Measurements from ENCODE around the gene CNPY2.
"Not testable (repeated sequence)": the region's sequence is repeated elsewhere in the genome, so short reads cannot be mapped to it uniquely, and the experiment has no call there.

The CNPY2 gene

DNA sequence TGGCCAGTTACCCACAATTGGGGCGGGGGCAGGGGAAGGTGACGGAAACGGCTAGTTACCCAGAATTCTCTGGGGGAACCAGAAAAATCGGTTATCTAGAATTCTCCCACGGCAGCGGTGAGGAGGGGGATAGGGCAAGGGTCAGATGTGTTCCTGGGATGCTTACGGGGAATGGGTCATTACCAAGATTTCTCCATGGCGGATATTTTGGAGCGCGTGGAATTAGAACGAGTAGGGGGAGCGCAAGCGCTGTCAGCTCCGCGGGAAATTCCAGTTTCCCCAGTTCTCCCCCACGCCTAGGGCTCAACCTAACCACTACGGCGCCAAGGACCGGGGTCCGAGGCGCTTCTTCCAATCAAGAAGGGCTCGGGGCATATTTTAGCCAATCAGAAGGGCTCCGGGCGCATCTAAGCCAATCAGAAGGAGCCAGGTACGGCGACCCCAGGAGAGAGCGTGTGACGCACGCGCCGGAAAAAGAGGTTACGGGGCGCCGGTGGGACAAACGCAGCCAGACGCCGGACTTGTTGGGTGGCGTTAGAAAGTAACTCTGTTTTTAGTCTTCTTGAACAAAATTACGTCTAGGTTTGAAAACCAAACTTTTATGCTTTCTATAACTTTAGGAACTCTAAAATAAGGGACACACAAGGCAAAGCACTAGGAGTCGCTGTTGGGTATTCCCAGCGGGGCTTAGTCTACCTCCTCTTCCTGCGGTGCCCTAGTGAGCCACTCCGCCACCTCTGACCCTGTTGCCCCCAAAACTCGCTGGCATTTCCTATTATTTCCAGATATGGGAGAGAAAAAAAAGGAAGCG is 18.1 kb upstream of the CNPY2 start, which contains the start of gene PAN2:
Gene PAN2 (minus strand): TSS at position 322 of the 811 bp plus-strand sequence. CDS start 906 bp downstream, outside the sequence.
- peak; percentile 88 to 91 for DNase-seq

DNA sequence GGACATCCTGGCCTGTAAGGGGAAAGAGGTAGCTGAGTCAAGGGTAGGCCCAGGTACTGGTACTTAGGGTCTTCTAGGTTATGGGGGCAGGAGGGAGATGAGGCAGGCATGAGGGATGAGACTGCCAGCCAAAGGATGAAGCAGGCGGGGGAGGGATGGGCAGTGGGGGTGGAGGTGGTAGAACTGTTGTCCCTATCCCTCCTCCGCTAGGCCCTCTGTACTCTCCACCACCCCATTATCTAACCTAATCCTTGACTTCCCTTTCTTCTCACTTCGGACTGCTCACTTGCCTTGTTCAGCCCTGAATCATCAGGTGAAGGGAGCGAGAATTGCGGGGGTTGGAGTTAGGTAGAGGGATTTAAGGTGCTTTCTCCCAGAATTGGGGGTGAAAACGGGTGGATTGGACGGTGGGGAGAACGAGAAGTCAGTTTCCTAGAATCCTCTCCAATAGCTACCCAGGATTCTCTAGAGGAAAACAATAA is 17.4 kb upstream of the CNPY2 start:
- no peak for DNase-seq

GRCh38 chr12:56332512-56333196 is 16.9 kb upstream of the CNPY2 start:
- no peak for DNase-seq

DNA sequence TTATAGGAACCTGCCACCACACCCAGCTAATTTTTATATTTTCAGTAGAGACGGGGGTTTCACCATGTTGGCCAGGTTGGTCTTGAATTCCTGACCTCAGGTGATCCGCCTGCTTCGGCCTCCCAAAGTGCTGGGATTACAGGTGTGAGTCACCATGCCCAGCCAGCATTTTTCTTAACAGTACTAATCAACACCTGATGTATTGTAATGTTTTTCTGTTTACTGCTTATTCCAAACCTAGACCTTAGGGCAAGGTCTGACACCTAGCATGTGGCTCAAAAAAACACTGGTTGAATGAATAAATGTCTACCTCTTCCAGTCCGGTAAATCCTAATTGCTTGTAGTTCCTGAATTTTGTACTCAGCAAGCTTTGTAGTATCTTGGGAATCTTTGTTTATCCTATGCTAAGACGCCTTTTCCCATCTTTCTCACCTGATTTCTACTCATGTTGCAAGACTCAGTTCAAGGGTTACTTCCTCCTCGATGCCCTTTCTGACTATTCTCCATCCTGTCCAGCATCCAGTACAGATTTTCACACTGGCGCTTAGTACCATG is 15.2 kb upstream of the CNPY2 start:
- no peak for DNase-seq

GRCh38 chr12:56326533-56326932 is 10.7 kb upstream of the CNPY2 start:
- no peak for DNase-seq

GRCh38 chr12:56326126-56326525 is 10.3 kb upstream of the CNPY2 start:
- DNase-seq, result no peak

- DNase-seq, result no peak
These were observed 8.4 kb upstream of the CNPY2 start for GRCh38 chr12:56324206-56324605.

DNA sequence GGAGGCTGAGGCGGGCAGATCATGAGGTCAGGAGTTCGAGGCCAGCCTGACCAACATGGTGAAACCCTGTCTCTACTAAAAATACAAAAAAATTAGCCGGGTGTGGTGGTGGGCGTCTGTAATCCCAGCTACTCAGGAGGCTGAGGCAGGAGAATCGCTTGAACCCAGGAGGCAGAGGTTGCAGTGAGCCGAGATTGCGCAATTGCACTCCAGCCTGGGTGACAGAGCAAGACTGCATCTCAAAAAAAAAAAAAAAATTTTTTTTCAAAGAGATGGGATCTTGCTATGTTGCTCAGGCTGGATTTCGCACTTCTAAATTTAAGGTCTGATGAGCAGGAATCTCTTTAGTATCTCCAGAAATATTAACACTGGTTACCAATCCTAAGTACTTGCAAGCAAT is 5.8 kb upstream of the CNPY2 start:
- DNase-seq, result not testable (repeated sequence)

DNA sequence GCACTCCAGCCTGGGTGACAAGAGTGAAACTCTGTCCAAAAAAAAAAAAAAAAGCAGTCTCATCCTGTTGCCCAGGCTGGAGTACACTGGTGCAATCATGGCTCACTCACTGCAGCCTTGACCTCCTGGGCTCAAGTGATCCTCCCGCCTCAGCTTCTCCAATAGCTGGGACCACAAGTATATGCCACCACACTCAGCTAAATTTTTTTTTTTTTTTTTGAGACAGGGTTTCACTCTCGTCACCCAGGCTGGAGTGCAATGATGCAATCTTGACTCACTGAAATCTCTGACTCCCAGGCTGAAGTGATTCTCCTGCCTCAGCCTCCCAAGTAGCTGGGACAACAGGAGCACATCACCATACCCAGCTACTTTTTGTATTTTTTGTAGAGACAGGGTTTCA is 5.2 kb upstream of the CNPY2 start:
- no peak for DNase-seq

GRCh38 chr12:56317675-56318074 is 1.9 kb upstream of the CNPY2 start:
- no peak for DNase-seq

DNA sequence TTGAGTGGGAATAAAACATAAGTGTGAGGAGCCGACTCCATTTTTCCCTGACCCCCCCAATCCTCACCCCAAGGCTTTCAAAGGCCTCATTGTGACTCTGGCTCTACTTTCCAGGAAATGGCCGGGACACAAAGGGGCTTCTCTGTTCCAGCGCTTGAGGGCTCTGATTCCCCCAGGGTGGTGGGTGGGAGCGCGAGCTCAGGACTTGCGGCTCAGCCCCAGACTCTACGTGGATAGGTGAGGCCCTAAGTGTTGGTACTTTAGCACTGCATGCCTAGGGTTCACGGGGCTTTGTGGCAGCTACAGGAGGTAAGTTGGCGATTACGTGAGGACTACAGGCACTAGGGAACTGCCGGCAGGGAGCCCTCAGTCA is 553 bp downstream of the CNPY2 start:
- no peak for DNase-seq

DNA sequence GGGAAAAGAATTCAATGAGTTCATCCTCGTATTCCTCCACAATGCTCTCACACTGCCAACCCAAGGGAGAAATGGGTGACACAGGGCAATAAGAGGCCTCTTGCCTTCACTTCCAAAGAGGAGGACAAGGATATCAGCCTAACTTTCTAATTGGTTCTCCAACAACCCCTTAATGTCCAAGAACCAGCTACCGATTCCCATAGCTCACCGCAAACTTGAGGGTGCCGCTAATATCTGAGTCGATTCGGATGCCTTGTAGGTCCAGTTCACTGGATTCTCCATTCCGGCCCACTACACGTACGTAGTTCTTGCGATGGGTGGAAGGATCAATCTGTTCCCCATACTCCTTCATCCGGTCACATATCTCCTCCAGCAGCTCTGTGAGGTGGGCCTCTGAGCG is 4.8 kb downstream of the CNPY2 start:
- no peak for DNase-seq

DNA sequence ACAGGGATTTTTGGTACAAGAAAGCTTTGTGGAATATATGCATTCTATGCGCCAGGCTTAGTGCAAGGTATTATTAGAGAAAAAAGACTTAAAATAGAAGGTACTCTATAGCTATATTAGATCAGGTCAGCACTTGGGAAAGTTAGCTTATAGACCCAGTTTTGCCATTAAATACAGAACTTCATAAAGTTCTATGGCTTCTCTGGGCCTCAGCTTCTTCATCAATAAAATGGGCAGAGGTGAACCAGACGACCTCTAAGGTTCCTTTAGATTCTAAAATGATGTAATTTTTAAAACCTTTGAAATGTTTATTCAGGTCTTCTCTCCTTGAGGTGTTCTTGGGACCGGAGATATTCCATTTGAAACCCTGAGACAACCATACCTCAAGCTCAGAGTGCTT is 7.1 kb downstream of the CNPY2 start:
- DNase-seq, result no peak

- no peak for DNase-seq
These were observed 8.4 kb downstream of the CNPY2 start for GRCh38 chr12:56307221-56307965.

DNA sequence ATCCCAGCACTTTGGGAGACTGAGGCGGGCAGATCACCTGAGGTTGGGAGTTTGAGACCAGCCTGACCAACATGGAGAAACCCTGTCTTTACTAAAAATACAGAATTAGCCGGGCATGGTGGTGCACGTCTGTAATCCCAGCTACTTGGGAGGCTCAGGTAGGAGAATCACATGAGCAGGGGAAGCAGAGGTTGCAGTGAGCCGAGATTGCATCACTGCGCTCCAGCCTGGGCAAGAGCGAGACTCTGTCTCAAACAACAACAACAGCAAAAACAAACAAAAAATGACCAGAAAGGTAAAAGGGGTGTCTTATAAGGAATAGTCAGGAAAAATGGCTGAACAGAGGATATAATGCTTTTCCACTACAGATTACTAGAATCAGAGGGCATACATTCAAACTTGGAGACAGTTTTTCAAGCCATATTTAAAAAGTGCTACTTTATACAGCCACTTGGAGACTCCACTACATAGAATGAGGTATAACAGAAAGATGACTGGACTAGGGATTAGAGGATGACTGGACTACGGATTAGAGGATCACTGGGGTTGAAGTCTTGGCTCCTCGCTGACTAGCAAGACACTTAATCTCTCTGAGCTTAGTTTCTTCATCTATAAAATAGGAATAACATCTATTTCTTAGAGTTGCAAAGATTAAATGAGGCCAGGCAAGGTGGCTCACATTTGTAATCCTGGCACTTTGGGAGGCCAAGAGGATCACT is 10.8 kb downstream of the CNPY2 start:
- DNase-seq, result no peak

GRCh38 chr12:56304276-56304675 is 11.5 kb downstream of the CNPY2 start:
- no peak for DNase-seq

DNA sequence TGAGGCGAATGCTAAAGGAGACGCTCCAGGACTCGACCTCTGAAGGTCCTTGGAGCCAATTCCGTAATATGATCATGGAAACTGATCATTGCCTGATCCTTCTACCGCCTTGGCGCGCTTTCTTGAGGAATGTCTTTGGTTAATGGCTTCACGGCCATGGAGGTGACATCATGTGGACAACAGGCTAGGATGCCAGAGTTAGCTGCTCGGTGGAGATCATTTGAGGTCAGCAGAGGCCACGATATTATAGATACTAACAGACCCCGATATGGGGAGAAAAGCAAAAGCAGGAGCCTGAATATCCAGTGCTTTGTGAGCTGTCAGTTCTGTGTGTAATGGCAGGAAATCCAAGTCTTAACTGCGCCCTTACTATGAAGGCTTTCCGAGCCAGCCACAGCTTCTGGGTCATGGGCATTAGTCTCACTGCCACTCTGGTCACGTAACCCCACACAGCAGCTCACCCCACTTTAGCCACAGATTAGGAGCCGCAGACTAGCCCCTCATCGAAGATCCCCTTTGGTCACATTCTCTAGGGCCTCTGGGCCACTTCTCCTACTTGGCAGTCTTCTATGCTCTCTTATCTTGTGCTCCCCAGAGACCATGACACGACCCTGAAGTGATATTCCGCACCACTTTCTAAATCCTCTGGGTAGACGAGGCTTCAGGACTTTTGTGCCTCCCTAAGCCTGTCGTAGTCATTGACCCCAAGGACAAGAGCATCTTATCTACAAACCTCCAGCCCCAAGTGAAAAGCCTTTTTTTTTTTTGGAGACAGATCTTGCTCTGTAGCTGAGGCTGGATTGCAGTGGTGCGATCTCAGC is 14.9 kb downstream of the CNPY2 start:
- DNase-seq, result no peak

DNA sequence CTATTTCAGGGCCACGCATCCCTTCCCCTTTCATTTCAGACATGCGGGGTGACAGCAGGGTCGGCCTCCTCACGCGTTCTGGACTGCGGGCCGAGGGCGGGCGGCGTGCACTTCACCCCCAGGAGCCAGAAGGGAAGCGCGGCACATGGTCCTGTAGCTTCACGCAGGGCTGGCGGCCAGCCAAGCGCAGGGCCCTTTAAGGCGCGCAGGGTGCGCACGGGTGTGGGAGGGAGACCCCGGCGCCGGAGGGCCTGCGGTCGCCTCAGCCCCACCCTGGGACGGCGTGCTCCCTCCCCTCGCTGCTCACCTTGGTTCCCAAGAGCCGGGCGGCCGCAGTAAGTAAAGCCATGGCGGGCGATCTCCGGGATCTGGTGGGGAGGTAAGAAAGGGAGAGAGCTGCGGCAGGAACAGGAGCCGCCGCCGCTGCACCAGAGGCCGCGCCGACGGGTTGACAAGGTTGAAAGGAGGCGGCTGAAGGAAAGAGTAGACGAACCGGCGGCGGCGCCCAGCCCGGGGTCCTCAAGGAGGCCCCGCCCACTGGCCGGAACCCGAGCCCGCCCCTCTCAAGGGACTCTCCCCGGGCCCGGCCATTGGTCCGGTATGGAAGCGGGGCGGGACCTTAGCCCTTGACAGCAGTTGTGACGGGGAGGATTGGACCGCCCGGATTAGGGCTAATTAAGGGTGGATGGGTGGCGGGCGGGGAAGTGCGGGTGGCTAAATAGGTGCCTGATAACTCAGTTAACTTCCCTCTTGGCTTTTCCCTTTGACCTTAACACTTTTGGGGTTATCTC is 15.7 kb downstream of the CNPY2 start, which contains the start of gene CS:
Gene CS (minus strand): TSS at position 478 of the 791 bp plus-strand sequence. CDS start 129 bp downstream, at position 349.
- DNase-seq, result peak; percentile 98 to 99

- peak; percentile 10 to 14 for DNase-seq
These were observed 16.4 kb downstream of the CNPY2 start for GRCh38 chr12:56299308-56299852.

GRCh38 chr12:56298828-56299227 is 17.0 kb downstream of the CNPY2 start:
- no peak for DNase-seq

All from activated CD4-positive, alpha-beta T cell treated with anti-CD3 and anti-CD28 coated beads, Interleukin-2, amount 50 U/mL, for 4 hours (primary cell).